Gastrocnemius medialis (tissue), 4 donors: Measurements from ENCODE around the gene ZNF689. TPM values are rescaled to one million over a fixed set of nuclear protein-coding genes. Genes with fewer than 3 reads are reported as not detected.
A peak's percentile ranks its signal among the peaks of the same experiment; 100 is the strongest.
"Not testable (repeated sequence)": the region's sequence is repeated elsewhere in the genome, so short reads cannot be mapped to it uniquely, and the experiment has no call there.

Source experiments
- ATAC-seq, 2 donors: fragments of 150-250 bp; one replicate each; pipeline ENCODE4 v1.9.1; 2016
- DNase-seq, 2 donors: peaks; one replicate each; pipeline ENCODE4 v3.0.0-alpha.2; 2019
- H3K27ac ChIP-seq, 4 donors: fragments of 200-600 bp; sonication (generic); 1 replicate in 1 of 4; 2 replicates in 3 of 4; pipeline ENCODE4 v1.5.1; 2016 to 2018; ENCODE audit warnings: mild to moderate bottlenecking in 2 of 4, moderate library complexity in 1 of 4
- H3K27me3 ChIP-seq, 3 donors: fragments of 200-600 bp; sonication (generic) in 2 of 3; 1 replicate in 1 of 3; 2 replicates in 2 of 3; pipeline versions ENCODE4 v1.5.1 to v1.6.0; 2016 to 2019; ENCODE audit warnings: mild to moderate bottlenecking in 1 of 3, moderate library complexity in 1 of 3
- H3K36me3 ChIP-seq, 2 donors: fragments of 200-600 bp; sonication (generic) in 1 of 2; one replicate each; pipeline ENCODE4 v1.5.1; 2017 to 2018
- H3K4me1 ChIP-seq, 2 donors: fragments of 200-600 bp; sonication (generic) in 1 of 2; one replicate each; pipeline ENCODE4 v1.5.1; 2016 to 2017; ENCODE audit warnings: mild to moderate bottlenecking in 2 of 2
- H3K4me3 ChIP-seq, 4 donors: fragments of 200-600 bp; sonication (generic) in 3 of 4; 1 replicate in 1 of 4; 2 replicates in 3 of 4; pipeline ENCODE4 v1.5.1; 2016 to 2019; ENCODE audit warnings: mild to moderate bottlenecking in 2 of 4
- H3K9me3 ChIP-seq, 3 donors: fragments of 200-600 bp; sonication (generic) in 2 of 3; 1 replicate in 1 of 3; 2 replicates in 2 of 3; pipeline ENCODE4 v1.5.1; 2016 to 2019
- POLR2A ChIP-seq, 2 donors: fragments of 450-650 bp; IDR thresholded peaks; one replicate each; pipeline ENCODE4 v1.6.1; 2017; ENCODE audit warnings: antibody characterized with exemption in 2 of 2, mild to moderate bottlenecking in 2 of 2, moderate library complexity in 2 of 2
- in situ Hi-C, 4 donors: fragments of 200-750 bp; cut with MboI; loops; one replicate each; pipeline versions ENCODE4 v1.15.0 to v1.8.0; 2017; ENCODE audit warnings: low sequenced_read_pairs in 4 of 4
- intact Hi-C: fragments of 100-400 bp; cut with DNase I; formaldehyde crosslinking; loops from one replicate; pipeline ENCODE4 v1.15.1; 2023; ENCODE audit warnings: low total_unique reads
- total RNA-seq, 4 donors: library from RNA; depleted of rRNA; stranded (reverse); fragments of >200 nt; gene quantifications; one replicate each; pipeline versions ENCODE4 v1.1.0 to v1.2.3, GENCODE V29; 2016
- TF ChIP-seq, protein P1 (sequence below), 5 experiments: fragments of 450-650 bp in 3 of 5; fragments of 200-600 bp in 2 of 5; sonication (generic) in 2 of 5; IDR thresholded peaks in 4 of 5; conservative IDR thresholded peaks in 1 of 5; 1 replicate in 4 of 5; 2 replicates in 1 of 5; pipeline ENCODE4 v1.5.1; 2016 to 2019; ENCODE audit warnings: antibody characterized with exemption in 5 of 5, mild to moderate bottlenecking in 3 of 5, moderate library complexity in 3 of 5

The ZNF689 gene
- total RNA-seq, 4 donors from 2014 or later: 2.9 to 6.3 (median 6.1) TPM

DNA sequence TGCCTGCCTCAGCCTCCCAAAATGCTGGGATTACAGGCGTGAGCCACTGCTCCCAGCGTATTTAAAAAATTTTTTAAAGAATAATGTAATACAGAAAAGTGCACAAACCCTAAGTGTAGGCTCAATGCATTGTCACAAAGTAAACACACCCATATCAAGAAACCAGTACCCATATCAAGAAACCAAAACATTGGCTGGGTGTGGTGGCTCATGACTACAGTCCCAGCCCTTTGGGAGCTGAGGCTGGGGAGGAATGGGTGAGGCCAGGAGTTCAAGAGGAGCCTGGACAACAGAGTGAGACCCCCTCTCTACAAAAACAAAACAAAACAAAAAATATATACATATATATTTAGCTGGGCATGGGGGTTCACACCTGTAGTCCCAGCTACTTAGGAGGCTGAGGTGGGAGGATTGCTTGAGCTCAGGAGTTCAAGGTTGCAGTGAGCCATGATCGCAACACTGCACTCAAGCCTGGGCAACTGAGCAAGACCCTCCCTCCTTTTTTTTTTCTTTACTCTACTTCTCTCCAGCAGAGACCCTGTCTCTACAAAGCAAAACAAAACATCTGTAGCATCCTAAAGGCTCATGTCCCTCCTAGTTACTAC lies 31.3 kb upstream of the ZNF689 start:
- H3K4me1 ChIP-seq: no peaks in the 10 kb centered on the region
- H3K27ac ChIP-seq: no peak overlapping the region
- no peak overlapping the region for H3K4me3 ChIP-seq
- in situ Hi-C loops (loop anchor here in 2 of 4 donors (10.0 to 25.0 kb wide), 2 partner anchors 53 to 204 kb away; partner anchors contain the start of genes DCTPP1 (in 1 of the 2), SEPHS2 (in 1 of the 2) and SRCAP (in 1 of the 2)), intact Hi-C loops (no loop called here)
- no peaks in the 10 kb centered on the region for H3K36me3 ChIP-seq
- TF ChIP-seq, protein P1, sequence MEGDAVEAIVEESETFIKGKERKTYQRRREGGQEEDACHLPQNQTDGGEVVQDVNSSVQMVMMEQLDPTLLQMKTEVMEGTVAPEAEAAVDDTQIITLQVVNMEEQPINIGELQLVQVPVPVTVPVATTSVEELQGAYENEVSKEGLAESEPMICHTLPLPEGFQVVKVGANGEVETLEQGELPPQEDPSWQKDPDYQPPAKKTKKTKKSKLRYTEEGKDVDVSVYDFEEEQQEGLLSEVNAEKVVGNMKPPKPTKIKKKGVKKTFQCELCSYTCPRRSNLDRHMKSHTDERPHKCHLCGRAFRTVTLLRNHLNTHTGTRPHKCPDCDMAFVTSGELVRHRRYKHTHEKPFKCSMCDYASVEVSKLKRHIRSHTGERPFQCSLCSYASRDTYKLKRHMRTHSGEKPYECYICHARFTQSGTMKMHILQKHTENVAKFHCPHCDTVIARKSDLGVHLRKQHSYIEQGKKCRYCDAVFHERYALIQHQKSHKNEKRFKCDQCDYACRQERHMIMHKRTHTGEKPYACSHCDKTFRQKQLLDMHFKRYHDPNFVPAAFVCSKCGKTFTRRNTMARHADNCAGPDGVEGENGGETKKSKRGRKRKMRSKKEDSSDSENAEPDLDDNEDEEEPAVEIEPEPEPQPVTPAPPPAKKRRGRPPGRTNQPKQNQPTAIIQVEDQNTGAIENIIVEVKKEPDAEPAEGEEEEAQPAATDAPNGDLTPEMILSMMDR (IDR thresholded peaks at IDR 0.05 in 4 of 5, conservative IDR thresholded peaks at IDR 0.05 in 1 of 5): no peak
- no peak for TF ChIP-seq POLR2A (IDR thresholded peaks at IDR 0.05)
- H3K9me3 ChIP-seq: no peaks in the 10 kb centered on the region
- no peak for ATAC-seq
- H3K27me3 ChIP-seq: no peaks in the 10 kb centered on the region
- DNase-seq: no peak

DNA sequence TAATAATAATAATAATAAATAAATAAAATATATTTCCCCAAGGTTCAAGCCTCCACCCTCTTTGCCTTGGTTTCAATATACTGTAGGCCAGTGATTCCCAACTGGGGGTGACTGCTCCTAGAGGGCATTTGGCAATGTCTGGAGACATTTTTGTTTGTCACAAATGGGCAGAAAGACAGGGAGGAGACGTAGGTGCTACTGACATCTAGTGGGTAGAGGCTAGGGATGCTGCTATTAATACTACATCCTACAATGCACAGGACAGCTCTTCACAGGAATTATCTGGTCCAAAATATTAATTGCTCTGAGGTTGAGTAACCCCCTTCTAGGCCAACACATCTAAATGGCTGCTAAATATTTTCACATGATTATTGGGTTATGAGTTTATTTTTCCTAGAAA lies 27.8 kb upstream of the ZNF689 start:
- no peak for TF ChIP-seq POLR2A (IDR thresholded peaks at IDR 0.05)
- TF ChIP-seq, protein P1 (IDR thresholded peaks at IDR 0.05 in 4 of 5, conservative IDR thresholded peaks at IDR 0.05 in 1 of 5): no peak
- H3K27me3 ChIP-seq: no peaks in the 10 kb centered on the region
- in situ Hi-C loops: loop anchor here in 2 of 4 donors (10.0 to 25.0 kb wide), 2 partner anchors 63 to 201 kb away; partner anchors contain the start of genes DCTPP1 (in 1 of the 2), SEPHS2 (in 1 of the 2) and ZNF688 (in 1 of the 2)
- no peaks in the 10 kb centered on the region for H3K36me3 ChIP-seq
- peaks cover 9 to 16% of the 10 kb centered on the region in 2 donors for H3K4me1 ChIP-seq
- H3K4me3 ChIP-seq: no peak overlapping the region
- intact Hi-C loops: no loop called here
- no peak for ATAC-seq
- no peaks in the 10 kb centered on the region for H3K9me3 ChIP-seq
- no peak overlapping the region for H3K27ac ChIP-seq
- no peak for DNase-seq

DNA sequence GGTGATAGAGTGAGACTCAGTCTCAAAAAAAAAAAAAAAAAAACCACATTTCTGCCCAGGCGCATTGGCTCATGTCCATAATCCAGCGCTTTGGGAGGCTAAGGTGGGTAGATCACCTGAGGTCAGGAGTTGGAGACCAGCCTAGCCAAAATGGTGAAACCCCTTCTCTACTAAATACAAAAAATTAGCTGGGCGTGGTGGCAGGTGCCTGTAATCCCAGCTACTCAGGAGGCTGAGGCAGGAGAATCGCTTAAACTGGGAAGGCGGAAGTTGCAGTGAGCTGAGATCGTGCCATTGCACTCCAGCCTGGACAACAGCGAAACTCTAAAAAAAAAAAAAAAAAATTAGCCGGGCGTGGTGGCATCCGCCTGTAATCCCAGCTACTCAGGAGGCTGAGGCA lies 26.9 kb upstream of the ZNF689 start:
- H3K4me1 ChIP-seq: peaks cover 9 to 16% of the 10 kb centered on the region in 2 donors
- intact Hi-C loops, H3K27ac ChIP-seq, ATAC-seq, H3K36me3 ChIP-seq, H3K4me3 ChIP-seq, DNase-seq, H3K9me3 ChIP-seq, H3K27me3 ChIP-seq: not testable (repeated sequence)
- in situ Hi-C loops: loop anchor here in 2 of 4 donors (10.0 to 25.0 kb wide), 2 partner anchors 62 to 200 kb away; partner anchors contain the start of genes DCTPP1 (in 1 of the 2), SEPHS2 (in 1 of the 2) and ZNF688 (in 1 of the 2)

DNA sequence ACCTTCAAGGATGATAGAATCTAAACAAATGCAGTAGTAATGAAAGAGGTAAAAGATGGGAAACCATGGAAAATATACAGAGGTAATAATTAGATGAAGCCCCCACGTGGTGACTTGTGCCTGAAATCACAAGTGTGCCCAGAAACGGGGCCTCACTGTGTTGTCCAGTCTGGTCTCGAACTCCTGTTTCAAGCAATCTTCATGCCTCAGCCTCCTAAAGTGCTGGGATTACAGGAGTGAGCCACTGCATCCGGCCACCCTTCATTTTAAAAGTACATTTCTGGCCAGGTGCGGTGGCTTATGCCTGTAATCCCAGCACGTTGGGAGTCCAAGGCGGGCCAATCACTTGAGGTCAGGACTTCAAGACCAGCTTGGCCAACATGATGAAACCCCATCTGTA lies 26.4 kb upstream of the ZNF689 start:
- peaks cover 9 to 16% of the 10 kb centered on the region in 2 donors for H3K4me1 ChIP-seq
- in situ Hi-C loops (loop anchor here in 2 of 4 donors (10.0 to 25.0 kb wide), 2 partner anchors 62 to 199 kb away; partner anchors contain the start of genes DCTPP1 (in 1 of the 2), SEPHS2 (in 1 of the 2) and ZNF688 (in 1 of the 2)), intact Hi-C loops (no loop called here)
- H3K27ac ChIP-seq: no peak overlapping the region
- H3K4me3 ChIP-seq: no peak overlapping the region
- DNase-seq: no peak
- H3K9me3 ChIP-seq: no peaks in the 10 kb centered on the region
- TF ChIP-seq POLR2A (IDR thresholded peaks at IDR 0.05): no peak
- TF ChIP-seq, protein P1 (IDR thresholded peaks at IDR 0.05 in 4 of 5, conservative IDR thresholded peaks at IDR 0.05 in 1 of 5): no peak
- no peaks in the 10 kb centered on the region for H3K36me3 ChIP-seq
- no peaks in the 10 kb centered on the region for H3K27me3 ChIP-seq
- no peak for ATAC-seq

DNA sequence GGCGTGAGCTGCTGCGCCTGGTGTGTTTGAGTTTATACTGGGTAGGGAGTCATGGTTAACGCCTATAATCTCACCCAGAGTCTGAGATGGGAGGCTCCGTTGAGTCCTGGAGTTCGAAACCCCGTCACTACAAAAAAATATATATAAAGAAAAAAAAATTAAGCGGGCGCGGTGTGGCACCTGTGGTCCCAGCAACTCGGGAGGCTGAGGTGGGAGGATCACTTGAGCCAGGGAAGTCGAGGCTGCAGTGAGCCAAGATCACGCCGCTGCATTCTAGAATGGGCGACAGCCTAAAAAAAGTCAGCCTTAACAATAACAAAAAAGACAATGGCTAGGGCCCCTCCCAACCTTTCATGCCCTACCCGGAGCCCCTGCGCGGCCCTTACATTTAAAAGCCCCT lies 23.3 kb upstream of the ZNF689 start:
- Histone ChIP-seq H3K4me3 (peak overlapping the region; percentile 68 to 84 (median 78)), H3K36me3 (no peaks in the 10 kb centered on the region), H3K27ac (peak overlapping the region; percentile 83 to 92 (median 88)), H3K4me1 (peaks cover 9 to 16% of the 10 kb centered on the region in 2 donors), H3K27me3 (no peaks in the 10 kb centered on the region), H3K9me3 (no peaks in the 10 kb centered on the region)
- in situ Hi-C loops (loop anchor here in 2 of 4 donors (10.0 to 25.0 kb wide), 2 partner anchors 59 to 196 kb away; partner anchors contain the start of genes DCTPP1 (in 1 of the 2), SEPHS2 (in 1 of the 2) and ZNF688 (in 1 of the 2)), intact Hi-C loops (no loop called here)
- DNase-seq (no peak), ATAC-seq (no peak)
- TF ChIP-seq POLR2A (IDR thresholded peaks at IDR 0.05): no peak
- TF ChIP-seq, protein P1 (IDR thresholded peaks at IDR 0.05 in 4 of 5, conservative IDR thresholded peaks at IDR 0.05 in 1 of 5): no peak

DNA sequence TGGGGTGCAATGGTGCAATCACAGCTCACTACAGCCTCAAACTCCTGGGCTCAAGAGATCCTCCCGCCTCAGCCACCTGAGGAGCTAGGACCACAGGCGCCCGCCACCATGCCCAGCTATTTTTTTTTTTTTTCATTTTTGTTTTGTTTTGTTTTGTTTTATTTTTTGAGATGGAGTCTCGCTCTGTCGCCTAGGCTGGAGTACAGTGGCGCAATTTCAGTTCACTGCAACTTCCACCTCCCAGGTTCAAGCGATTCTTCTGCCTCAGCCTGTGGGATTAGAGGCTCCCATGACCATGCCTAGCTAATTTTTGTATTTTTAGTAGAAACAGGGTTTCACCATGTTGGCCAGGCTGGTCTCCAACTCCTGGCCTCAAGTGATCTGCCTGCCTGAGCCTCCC lies 22.3 kb upstream of the ZNF689 start:
- H3K4me3 ChIP-seq, intact Hi-C loops, DNase-seq, H3K9me3 ChIP-seq, ATAC-seq, H3K27ac ChIP-seq, H3K27me3 ChIP-seq, H3K36me3 ChIP-seq: not testable (repeated sequence)
- in situ Hi-C loops: loop anchor here in 2 of 4 donors (10.0 to 25.0 kb wide), 2 partner anchors 58 to 195 kb away; partner anchors contain the start of genes DCTPP1 (in 1 of the 2), SEPHS2 (in 1 of the 2) and ZNF688 (in 1 of the 2)
- peaks cover 9 to 16% of the 10 kb centered on the region in 2 donors for H3K4me1 ChIP-seq
